HG03175 (cell line): ENCODE measurements around the gene COMMD1.
"Not testable (repeated sequence)": the region's sequence is repeated elsewhere in the genome, so short reads cannot be mapped to it uniquely, and the experiment has no call there.

Experiments used
- ATAC-seq: cut with Tn5 transposase; IDR thresholded peaks from one replicate; pipeline ENCODE4 v1.9.1; 2021; ENCODE audit warnings: mild to moderate bottlenecking, moderate library complexity; ENCODE audit not compliant: unreplicated experiment

The COMMD1 gene

DNA sequence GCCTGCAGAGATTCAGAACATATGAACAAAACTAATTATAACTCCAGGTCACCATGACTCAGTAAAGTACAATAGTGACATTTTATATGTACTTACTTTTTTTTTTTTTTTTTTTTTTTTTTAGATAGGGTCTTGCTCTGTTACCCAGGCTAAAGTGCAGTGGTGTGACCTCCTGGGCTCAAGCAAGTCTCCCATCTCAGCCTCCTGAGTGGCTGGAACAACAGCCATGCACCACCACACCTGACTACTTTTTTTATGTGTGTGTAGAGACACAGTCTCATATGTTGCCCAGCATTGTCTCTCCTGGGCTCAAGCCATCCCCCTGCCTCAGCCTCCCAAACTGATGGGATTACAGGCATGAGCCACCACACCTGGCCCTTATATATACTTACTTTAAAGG lies 159.8 kb downstream of the COMMD1 start:
- ATAC-seq: no peak

DNA sequence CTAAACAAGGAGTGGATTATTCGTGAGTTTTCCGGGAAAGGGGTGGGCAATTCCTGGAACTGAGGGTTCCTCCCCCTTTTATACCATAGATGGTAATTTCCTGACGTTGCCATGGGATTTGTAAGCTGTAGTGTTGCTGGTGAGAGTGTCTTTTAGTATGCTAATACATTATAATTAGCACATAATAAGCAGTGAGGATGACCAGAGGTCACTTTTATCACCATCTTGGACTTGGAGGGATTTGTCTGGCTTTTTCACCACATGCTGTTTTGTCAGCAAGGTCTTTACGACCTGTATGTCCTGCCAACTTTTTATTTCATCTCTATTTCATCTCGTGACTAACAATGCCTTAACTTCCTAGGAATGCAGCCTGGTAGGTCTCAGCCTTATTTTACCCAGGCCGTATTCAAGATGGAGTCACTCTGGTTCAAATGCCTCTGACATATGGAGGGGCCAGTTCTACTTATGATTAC lies 165.7 kb downstream of the COMMD1 start:
- no peak for ATAC-seq

DNA sequence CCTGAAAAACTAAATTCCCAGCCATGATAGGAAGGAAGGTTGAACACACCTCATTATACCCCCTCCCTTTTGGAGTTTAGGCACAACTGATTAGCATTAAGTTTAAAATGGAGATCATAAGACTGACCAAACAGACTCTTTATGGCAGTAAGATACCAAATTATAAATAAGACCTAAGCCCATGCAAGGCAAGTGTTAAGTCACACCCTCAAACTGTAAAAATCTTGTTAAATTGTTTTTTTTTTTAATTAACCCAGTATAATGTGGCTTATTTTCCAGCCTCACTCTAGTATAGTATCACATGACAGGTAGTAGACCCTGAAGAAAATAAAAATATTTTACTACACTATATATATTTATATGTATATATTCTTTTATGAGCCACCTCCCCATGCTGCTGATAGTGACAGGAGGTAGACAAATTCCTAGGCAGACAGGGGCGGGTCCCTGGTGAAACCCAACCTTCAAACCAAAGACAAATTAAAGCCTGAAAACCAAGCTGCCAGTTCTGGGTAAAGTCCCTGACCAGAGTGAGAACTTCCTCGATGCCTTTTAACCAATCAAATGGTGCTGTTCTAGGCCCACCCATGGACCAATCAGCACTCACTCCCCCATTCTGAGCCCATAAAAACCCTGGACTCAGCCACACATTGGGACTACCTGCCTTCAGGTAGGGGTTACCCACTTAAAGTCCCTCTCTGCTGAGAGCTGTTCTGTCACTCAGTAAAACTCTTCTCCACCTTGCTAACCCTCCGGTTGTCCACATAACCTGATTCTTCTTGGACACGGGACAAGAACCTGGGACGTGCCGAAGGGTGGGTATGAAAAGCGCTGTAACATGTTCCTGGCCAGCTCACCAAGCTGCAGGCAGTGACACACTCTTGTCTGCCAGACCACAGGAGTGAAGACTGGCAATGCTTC lies 166.5 kb downstream of the COMMD1 start:
- no peak for ATAC-seq

DNA sequence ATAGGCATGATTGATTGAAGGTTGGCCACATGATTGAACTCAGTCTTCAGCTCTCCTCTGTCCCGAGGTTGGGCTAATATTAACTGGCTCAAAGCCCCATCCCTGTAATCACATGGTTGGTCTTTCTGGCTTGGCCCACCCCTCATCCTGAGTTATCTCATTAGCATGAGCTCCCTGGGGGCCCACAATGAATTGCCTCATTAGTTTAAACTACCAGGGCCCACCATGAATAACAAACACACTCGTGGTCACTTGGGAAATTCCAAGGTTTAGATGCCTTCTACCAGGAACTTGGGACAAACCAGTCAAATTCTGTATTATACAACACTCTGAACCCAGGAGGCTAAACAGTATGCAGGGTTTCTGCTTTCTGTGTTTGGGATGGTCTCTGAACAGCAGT lies 168.8 kb downstream of the COMMD1 start:
- no peak for ATAC-seq

DNA sequence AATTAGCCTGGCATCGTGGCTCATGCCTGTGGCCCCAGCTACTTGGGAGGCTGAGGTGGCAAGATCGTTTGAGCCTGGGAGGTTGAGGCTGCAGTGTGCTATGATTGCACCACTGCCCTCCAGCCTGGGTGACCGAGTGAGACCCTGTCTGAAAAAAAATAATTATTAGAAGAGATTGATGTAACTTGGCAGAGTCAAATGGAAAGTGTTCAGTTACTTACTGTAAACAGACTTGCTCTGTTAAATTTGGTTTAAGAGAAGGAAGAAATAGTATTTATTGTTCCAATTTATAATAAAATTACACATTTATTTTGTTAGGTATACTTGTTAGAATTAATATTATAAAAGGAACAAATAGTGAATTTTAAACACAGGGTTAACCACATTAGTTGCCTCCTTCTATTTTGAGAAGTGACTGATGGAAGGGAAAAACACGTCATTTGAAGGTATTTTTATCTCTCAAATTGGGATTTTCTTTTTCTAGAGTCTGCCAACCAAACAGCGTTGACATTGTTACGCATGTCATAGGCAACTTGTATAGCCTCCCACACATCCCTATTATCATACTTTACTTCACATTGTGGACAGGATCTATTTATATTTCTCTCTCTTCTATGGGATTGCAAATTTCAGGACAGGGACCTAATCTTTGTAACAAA lies 171.6 kb downstream of the COMMD1 start:
- no peak for ATAC-seq

DNA sequence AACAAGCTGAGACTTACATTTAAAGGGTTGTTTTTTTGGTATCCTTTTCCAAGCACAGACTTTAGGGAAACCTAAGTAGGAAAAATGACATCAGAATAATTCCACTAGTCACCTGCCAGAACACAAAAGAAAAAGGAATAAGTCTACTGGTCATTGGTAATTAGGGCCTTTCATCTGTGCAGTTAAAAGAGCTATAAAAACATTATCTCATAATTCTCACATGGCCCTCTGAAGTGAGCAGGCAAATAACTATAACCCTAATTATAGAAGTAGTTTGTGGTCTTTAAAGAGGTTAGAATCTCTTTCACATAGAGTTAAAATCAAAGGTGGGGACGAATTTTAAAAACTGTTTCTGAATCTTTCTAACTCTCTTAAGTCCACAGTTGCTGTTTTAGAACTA lies 179.3 kb downstream of the COMMD1 start:
- ATAC-seq: no peak

DNA sequence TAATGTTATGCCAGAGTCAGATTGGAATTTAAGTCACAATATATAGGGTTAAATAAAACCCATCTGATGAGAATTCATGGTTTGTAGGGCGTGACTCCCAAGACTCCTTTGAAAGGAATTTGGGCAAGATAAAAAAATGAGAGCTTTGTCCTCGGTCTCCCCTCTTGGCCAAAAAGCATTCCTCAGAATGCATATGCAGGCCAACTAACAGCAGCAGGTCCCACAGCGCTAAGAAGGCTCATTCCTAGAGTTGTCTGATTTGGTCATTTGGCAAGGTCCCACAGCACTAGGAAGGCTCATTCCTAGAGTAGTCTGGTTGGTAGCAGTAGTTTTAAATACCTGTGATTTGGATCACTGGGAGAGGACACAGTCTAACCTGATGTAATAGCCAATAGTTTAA lies 184.2 kb downstream of the COMMD1 start:
- ATAC-seq: no peak

DNA sequence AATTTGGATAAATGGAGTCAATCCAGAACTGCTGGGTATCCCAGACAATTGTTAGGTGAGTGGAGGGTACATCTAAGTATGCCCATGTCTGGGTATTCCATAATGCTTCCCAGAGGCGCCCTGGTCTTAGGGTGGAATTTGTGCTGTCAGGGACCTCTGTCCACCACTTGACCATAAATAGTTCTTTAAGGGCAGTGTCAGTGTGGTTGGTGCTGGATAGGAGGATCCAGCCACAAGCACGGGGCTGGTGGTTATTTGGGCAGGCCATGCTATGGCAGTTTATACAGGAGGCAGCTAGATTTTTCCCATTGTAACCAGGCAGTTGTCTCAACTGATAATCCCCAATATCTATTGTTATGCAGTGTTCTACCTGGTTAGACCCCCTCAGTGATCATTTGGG lies 186.0 kb downstream of the COMMD1 start:
- no peak for ATAC-seq

DNA sequence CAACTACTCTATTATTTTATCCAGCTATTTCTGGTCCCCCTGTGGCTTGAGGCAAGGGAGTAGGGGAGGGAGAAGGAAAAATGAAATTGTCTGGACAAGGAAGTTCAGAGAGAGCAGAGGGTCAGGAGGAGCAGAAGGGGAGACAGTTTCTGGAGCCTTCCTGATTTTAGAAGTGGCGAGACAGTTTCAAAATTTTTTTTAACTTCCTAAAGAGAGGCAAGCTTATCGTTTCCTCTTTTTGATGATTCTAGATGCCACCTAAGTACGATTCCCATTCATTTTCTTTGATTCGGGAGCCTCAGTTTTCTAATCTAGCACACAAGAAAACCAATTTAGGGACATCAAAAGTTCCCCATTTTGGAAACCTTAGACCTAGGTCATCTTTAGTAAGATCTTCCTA lies 193.6 kb downstream of the COMMD1 start:
- peak; percentile 10 for ATAC-seq

DNA sequence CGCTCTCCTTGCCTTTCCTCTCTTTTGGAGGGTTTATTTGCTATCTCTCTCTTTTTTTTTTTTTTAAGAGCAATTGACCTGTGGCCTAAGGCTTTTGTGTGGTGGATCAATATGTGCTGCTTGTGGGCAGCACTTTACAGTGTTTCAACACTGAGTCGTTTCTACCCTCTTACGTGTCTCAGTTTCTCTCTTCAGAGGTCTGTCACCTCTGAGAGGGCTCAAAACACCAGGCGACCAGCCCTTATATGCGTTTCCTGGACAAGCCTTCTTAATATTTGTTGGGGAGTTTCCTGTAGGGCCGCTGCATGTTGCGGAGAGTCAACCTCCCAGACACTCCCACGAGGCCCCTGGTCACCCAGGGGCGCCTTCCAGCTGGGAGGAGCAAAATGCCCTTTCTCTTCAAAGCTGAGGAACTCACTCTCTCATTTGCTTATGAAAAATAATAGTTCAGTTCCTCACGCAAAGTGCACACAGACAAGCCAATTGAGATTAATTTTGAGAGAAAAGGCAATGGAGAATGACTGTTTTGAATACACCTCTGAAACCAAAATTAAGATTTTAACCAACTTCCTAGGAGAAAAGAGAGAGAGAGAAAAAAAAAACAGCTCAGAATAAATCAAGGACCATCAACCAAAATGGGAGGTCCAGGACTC lies 194.2 kb downstream of the COMMD1 start:
- ATAC-seq: peak; percentile 89

DNA sequence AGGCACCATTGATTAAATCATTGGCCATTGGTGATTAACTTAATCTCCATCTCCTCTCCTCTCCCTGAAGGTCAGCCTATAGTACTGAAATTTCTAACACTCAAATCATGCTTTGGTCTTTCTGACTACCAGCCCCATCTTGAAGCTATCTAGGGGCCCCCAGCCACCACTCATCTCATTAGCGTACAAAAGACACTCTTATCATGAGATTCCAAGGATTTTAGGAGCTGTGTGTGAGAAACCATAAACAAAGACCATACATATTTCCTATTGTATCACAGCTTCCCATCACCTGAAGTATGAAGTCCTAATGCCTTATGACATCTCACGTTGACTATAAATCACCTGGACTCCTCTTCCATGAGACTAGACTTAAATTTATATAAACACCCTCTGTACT lies 196.4 kb downstream of the COMMD1 start:
- no peak for ATAC-seq

DNA sequence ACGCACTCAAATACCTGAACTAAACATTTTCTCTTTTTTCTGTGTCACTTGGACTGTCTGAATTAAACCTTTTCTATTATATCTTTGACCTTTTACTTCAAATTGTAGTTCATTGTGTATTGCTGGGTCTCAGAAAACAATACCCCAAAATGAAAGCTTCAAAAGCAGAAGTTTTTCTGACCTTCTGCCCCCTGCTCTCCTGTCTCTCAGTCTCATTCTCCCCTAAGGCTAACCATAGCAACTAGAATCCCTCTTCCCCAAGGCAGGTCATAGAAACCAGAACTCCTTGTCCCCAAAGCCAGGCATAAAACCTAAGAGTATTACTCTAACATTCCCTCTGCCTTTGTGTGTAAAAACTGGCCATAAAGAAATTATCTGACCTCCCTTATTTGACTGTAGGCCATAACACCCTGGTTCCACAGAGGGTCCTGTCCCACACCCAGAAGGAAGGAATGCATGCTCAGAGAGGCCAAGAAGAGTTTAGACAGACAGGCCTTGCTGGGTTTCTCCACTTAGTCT lies 197.0 kb downstream of the COMMD1 start:
- no peak for ATAC-seq

DNA sequence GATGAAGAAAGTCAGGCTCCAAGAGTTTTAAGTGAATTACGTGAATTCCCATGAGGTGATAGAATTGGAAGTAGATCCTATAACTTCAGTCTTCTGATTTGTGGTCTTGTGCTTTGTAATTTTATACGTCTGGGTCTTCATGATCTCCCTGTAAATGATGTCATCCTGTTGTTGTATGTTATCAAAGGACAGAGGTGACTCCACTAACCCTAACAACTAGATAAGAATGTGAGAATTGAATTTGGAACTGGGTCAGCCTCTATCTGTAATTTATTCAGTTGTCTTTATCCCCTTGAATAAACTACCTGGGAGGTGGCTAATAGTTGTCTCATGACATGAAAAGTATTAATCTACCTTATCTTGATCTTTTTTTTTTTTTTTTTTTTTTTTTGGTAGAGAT lies 204.1 kb downstream of the COMMD1 start:
- ATAC-seq: no peak

DNA sequence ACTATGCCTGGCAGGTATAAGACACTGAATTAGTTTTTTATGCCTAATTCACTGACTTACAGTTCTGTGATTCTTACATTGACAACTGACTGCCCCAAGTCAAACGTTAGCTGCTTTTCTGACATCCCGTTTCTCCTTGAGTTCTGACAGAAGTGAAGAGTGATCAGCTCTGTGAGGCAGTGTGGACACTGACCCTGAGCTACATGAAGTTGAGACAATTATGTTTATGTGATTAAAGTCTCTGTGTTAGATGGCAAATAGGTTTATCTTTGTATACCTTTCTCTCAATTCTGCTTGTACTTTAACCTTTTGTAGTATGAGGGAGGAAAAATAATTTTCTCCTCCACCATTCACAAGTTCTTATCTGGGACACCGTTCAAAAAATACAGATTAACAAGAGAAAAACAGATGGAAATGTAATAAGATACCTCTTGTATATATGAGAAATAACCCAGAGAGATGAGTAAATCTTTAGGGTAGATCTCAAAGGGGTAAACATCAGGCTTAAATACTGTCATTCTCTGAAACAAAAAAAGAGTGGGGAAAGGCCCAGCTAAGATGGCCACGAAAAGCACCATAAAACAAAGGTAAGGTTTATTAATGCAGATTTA lies 205.0 kb downstream of the COMMD1 start:
- ATAC-seq: no peak

DNA sequence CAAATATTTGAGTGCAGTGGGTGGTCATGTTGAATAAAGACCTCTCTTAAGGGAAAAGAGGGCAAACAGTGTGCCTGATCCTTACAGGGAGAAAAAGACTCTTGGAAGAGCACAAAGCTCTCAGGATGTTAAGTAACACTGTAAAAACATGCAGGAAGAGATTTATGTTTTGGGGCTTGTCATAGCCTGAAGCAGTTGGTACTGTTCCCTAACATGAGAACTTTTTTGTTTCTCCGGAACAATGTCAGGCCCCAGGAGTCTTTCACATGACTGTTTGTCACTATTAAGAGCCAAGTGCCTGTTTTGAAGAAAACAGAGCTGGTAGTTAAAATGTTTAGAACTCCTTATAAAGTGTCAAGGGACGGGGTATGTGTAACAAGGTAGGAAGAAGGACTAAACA lies 206.7 kb downstream of the COMMD1 start:
- ATAC-seq: no peak

DNA sequence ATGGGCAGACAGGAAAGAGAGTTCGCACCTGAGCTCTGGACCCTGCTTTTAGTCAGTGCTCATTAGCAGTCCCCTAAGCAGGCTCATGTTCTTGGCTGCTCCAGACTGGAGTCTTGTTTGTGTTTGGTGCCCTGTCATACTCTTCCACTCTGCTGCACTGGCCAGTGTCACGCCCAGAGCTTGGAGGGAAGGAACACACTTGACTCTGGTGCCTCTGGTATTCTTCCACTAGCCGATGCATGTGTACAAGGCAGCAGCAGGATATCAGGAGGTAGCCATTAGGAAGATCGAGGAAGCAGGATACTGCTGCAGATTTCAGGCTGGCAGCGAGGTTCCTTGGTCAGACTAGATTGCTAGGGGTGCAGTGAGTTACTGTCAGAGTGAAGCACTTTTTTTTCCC lies 209.1 kb downstream of the COMMD1 start:
- ATAC-seq: no peak

DNA sequence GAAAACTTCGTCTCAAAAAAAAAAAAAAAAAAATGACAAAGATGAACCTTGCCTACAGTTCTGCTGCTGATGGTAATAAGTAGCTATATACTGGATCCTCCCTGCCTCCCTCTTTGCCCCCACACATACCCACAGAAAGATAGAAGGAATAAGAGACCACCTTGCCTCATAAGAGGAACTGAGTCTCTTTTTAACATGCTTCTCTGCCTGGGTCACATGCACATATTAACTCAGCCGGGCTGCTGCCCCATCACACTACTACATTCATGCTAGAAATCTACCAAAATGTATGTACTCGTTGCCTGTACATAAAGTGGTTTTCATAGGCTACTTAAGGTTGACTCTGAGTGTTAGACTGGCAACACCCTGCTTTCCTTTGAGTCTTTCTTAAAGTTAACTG lies 211.5 kb downstream of the COMMD1 start:
- ATAC-seq: no peak

DNA sequence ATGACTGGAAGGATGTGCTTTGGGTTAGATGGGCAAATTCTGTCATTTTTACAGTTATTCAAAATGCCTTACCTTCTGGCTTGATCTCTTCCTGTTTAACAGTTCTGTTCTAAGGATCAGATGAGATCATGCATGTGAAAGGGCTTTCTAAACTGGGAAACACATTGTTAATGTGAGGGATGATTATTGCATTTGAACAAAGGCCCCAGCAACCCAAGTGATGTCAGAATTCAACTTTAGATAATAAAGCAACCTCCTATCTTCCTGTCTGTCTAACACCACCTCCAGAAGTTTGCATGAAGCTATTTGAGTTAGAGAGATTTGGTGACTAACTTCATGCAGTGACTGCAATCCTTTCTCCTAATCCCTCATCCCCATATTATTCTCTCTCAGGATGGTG lies 212.7 kb downstream of the COMMD1 start:
- ATAC-seq: no peak

DNA sequence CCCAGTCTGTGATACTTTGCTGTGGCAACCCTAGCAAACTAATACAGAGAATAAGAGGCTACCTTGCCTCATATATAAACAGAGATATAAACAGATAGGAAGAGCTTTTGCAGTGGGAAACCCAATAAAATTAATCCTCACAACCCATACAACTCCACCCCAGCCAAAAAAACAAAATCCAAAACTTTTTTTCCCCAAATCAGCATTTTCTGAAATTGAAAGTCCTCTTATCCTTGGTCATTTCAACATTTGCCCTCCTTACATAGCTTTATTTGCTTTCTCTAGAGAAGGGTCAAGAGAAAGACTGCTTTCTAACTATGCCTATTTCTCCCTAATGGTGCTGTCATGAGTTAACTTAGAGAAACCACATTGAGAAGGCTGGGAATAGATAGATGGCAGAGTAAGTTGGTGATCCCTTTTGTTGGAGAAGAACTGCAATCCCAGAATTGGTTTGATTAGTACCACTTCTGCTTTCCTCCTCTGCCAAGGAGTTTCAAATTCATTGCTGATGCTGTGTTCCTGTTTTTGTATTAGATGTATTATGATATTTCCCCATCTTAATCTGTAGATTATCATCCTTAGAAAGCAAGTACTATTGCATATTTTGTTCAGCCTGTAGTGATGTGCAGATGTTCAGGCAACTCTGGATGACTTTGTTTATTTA lies 214.0 kb downstream of the COMMD1 start:
- ATAC-seq: no peak

DNA sequence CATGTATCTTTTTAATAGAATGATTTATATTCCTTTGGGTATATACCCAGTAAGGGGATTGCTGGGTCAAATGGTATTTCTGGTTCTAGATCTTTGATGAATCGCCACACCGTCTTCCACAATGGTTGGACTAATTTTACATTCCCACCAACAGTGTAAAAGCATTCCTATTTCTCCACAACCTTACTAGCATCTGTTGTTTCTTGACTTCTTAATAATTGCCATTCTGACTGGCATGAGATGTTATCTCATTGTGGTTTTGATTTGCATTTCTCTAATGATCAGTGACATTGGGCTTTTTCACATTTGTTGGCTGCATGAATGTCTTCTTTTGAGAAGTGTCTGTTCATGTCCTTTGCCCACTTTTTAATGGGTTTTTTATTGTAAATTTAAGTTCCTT lies 220.8 kb downstream of the COMMD1 start:
- ATAC-seq: not testable (repeated sequence)
